ENCODE results near the gene CTIF. TPM values are rescaled to one million over a fixed set of nuclear protein-coding genes. Genes with fewer than 3 reads are reported as not detected.

CTIF gene
- total and polyA plus RNA-seq, 2 donors (not counting 1 experiment from before 2014, with no cell fraction given) = 27.2 to 28.1 TPM

DNA sequence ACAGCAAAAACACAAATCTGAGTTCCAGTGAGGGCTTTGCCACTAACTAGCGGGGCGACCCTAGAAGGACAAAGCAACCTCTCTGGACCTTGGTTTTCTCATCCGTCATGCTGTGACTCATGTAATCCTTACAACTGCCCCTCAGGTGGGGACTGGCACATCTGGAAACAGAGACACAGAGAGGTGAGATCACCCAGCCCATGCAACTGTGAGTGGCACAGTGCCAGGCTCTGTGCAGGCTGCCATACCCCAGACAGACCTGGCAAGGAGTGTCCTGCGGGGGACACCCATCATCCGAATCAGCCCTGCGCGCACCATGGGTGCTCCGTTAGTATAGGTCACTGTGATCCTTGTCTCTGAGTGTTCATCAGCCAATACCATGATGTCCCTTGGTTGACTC, 213.6 kb downstream of the CTIF start:
- H3K9ac ChIP-seq (ENCODE audit: insufficient read depth, low read length) = no peak overlapping the region
- peaks cover 5% of the 10 kb centered on the region for H3K4me1 ChIP-seq (ENCODE audit: control insufficient read depth, extremely low read depth, insufficient read depth, low read length)
- no peak overlapping the region for H3K4me2 ChIP-seq (ENCODE audit: extremely low read depth, insufficient read depth, low read length)
- no peaks in the 10 kb centered on the region for H3K27me3 ChIP-seq (ENCODE audit: control insufficient read depth, insufficient read depth, low read length)
- TF ChIP-seq EZH2 (IDR thresholded peaks at IDR 0.05; ENCODE audit: low read length, missing control alignments) (no peak), CTCF (conservative IDR thresholded peaks at IDR 0.05 in 1 of 2, IDR thresholded peaks at IDR 0.05 in 1 of 2; ENCODE audit: low read depth in 1 of 2, low read length in 2 of 2) (no peak)
- DNase-seq (ENCODE audit: low read depth in 2 of 2) = no peak
- H3K36me3 ChIP-seq (ENCODE audit: control insufficient read depth, insufficient read depth, low read length) = no peaks in the 10 kb centered on the region
- H2AFZ ChIP-seq (ENCODE audit: low read length) = no peak overlapping the region
- H3K79me2 ChIP-seq (ENCODE audit: control insufficient read depth, insufficient read depth, low read length) = no peaks in the 10 kb centered on the region
- H3K27ac ChIP-seq (ENCODE audit: insufficient read depth, low read length) = no peak overlapping the region
- no peaks in the 10 kb centered on the region for H4K20me1 ChIP-seq (ENCODE audit: control insufficient read depth, extremely low read depth, insufficient read depth, low read length)
- no peaks in the 10 kb centered on the region for H3K9me3 ChIP-seq (ENCODE audit: control insufficient read depth, insufficient read depth, low read depth, low read length)
- no peak overlapping the region for H3K4me3 ChIP-seq (replicated peaks in 1 of 4; ENCODE audit: control extremely low read depth in 1 of 4, insufficient read depth in 1 of 4, low read depth in 3 of 4, low read length in 4 of 4)

DNA sequence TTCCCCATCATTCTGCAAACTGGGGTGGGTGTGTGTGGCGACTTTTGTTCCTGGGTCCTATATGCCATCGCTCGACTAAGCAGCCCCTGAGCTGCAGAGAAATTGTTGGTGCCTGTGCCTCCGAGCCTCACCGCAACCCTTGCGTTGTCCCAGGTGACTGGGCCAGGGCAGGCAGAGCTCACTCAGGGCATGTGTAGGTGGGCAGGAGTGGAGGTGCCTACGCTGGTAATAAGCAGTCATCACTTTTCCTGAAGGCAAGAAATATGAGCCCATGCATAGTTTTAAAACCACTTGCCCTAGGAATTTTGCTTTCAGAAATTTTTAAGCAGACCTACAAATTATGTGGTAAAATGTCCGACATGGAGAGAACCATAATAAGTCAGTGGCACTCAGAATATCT, 214.1 kb downstream of the CTIF start:
- Histone ChIP-seq H3K36me3 (ENCODE audit: control insufficient read depth, insufficient read depth, low read length) (peaks cover 2% of the 10 kb centered on the region), H3K9ac (ENCODE audit: insufficient read depth, low read length) (no peak overlapping the region), H4K20me1 (ENCODE audit: control insufficient read depth, extremely low read depth, insufficient read depth, low read length) (no peaks in the 10 kb centered on the region), H3K4me3 (replicated peaks in 1 of 4; ENCODE audit: control extremely low read depth in 1 of 4, insufficient read depth in 1 of 4, low read depth in 3 of 4, low read length in 4 of 4) (no peak overlapping the region), H3K9me3 (ENCODE audit: control insufficient read depth, insufficient read depth, low read depth, low read length) (no peaks in the 10 kb centered on the region), H3K27ac (ENCODE audit: insufficient read depth, low read length) (no peak overlapping the region), H3K79me2 (ENCODE audit: control insufficient read depth, insufficient read depth, low read length) (no peaks in the 10 kb centered on the region), H3K4me2 (ENCODE audit: extremely low read depth, insufficient read depth, low read length) (no peak overlapping the region), H3K4me1 (ENCODE audit: control insufficient read depth, extremely low read depth, insufficient read depth, low read length) (peaks cover 5% of the 10 kb centered on the region), H3K27me3 (ENCODE audit: control insufficient read depth, insufficient read depth, low read length) (no peaks in the 10 kb centered on the region), H2AFZ (ENCODE audit: low read length) (no peak overlapping the region)
- DNase-seq (ENCODE audit: low read depth in 2 of 2) = peak in 1 of 2 donors; percentile 65
- TF ChIP-seq CTCF (conservative IDR thresholded peaks at IDR 0.05 in 1 of 2, IDR thresholded peaks at IDR 0.05 in 1 of 2; ENCODE audit: low read depth in 1 of 2, low read length in 2 of 2) (no peak), EZH2 (IDR thresholded peaks at IDR 0.05; ENCODE audit: low read length, missing control alignments) (no peak)

DNA sequence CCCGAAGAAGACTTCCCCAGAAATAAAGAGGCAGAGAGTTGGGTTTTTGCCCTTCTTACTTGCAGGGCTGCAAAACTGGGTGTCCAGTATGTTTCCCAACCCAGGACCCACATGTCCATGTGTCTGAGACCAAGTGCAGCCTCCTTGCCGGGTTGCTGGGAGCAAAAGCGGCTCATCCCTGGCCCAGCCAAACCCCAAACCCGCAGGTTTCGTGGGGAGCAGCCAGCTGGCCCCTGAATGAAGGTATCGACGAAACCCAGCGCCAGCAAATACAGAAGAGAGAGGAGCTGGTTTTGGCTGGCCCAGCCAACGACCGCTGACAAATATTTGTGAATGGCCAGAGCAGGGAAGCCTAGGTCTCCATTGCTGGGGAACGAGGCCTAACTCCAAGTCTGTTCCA, 214.9 kb downstream of the CTIF start:
- peak in 1 of 2 donors; percentile 41 for DNase-seq (ENCODE audit: low read depth in 2 of 2)
- Histone ChIP-seq H2AFZ (ENCODE audit: low read length) (no peak overlapping the region), H3K9ac (ENCODE audit: insufficient read depth, low read length) (no peak overlapping the region), H3K4me2 (ENCODE audit: extremely low read depth, insufficient read depth, low read length) (no peak overlapping the region), H3K27me3 (ENCODE audit: control insufficient read depth, insufficient read depth, low read length) (no peaks in the 10 kb centered on the region), H4K20me1 (ENCODE audit: control insufficient read depth, extremely low read depth, insufficient read depth, low read length) (no peaks in the 10 kb centered on the region), H3K27ac (ENCODE audit: insufficient read depth, low read length) (no peak overlapping the region), H3K4me3 (replicated peaks in 1 of 4; ENCODE audit: control extremely low read depth in 1 of 4, insufficient read depth in 1 of 4, low read depth in 3 of 4, low read length in 4 of 4) (no peak overlapping the region), H3K36me3 (ENCODE audit: control insufficient read depth, insufficient read depth, low read length) (peaks cover 6% of the 10 kb centered on the region), H3K9me3 (ENCODE audit: control insufficient read depth, insufficient read depth, low read depth, low read length) (no peaks in the 10 kb centered on the region), H3K79me2 (ENCODE audit: control insufficient read depth, insufficient read depth, low read length) (no peaks in the 10 kb centered on the region), H3K4me1 (ENCODE audit: control insufficient read depth, extremely low read depth, insufficient read depth, low read length) (peaks cover 5% of the 10 kb centered on the region)
- TF ChIP-seq EZH2 (IDR thresholded peaks at IDR 0.05; ENCODE audit: low read length, missing control alignments) (no peak), CTCF (conservative IDR thresholded peaks at IDR 0.05 in 1 of 2, IDR thresholded peaks at IDR 0.05 in 1 of 2; ENCODE audit: low read depth in 1 of 2, low read length in 2 of 2) (no peak)
